ENCODE measurements around the gene SLC16A3. TPM values are rescaled to one million over a fixed set of nuclear protein-coding genes. Genes with fewer than 3 reads are reported as not detected.

The SLC16A3 gene
- total RNA-seq, 1 donor from 2014 or later = 13.0 TPM

- Histone ChIP-seq H3K36me3 (ENCODE audit: control insufficient read depth in 3 of 3, insufficient read depth in 3 of 3, low read length in 3 of 3) (no peaks in the 10 kb centered on the region), H3K27ac (ENCODE audit: low read depth, low read length) (peak overlapping the region; percentile 75), H3K9me3 (ENCODE audit: control insufficient read depth in 3 of 3, low read length in 3 of 3) (no peaks in the 10 kb centered on the region), H3K4me3 (ENCODE audit: low read length in 3 of 3) (no peak overlapping the region), H3K4me1 (ENCODE audit: control insufficient read depth in 3 of 3, insufficient read depth in 3 of 3, low read length in 3 of 3) (peaks cover 32 to 43% (median 41%) of the 10 kb centered on the region in 3 donors), H3K9ac (ENCODE audit: low read depth in 1 of 3, low read length in 3 of 3) (peak overlapping the region in 1 of 3 donors; percentile 64), H3K27me3 (ENCODE audit: control insufficient read depth in 3 of 3, insufficient read depth in 3 of 3, low read length in 3 of 3) (no peaks in the 10 kb centered on the region)
These were observed 12.9 kb upstream of the SLC16A3 start for GRCh38 chr17:82215972-82216300.

GRCh38 chr17:82216301-82217119 lies 12.3 kb upstream of the SLC16A3 start:
- H3K9ac ChIP-seq (ENCODE audit: low read depth in 1 of 3, low read length in 3 of 3) = peak overlapping the region in 2 of 3 donors; percentile 33 to 64
- peaks cover 32 to 41% (median 40%) of the 10 kb centered on the region in 3 donors for H3K4me1 ChIP-seq (ENCODE audit: control insufficient read depth in 3 of 3, insufficient read depth in 3 of 3, low read length in 3 of 3)
- H3K27me3 ChIP-seq (ENCODE audit: control insufficient read depth in 3 of 3, insufficient read depth in 3 of 3, low read length in 3 of 3) = no peaks in the 10 kb centered on the region
- H3K27ac ChIP-seq (ENCODE audit: low read depth, low read length) = peak overlapping the region; percentile 75
- H3K4me3 ChIP-seq (ENCODE audit: low read length in 3 of 3) = peak overlapping the region in 1 of 3 donors; percentile 20
- H3K36me3 ChIP-seq (ENCODE audit: control insufficient read depth in 3 of 3, insufficient read depth in 3 of 3, low read length in 3 of 3) = no peaks in the 10 kb centered on the region
- no peaks in the 10 kb centered on the region for H3K9me3 ChIP-seq (ENCODE audit: control insufficient read depth in 3 of 3, low read length in 3 of 3)

- Histone ChIP-seq H3K27me3 (ENCODE audit: control insufficient read depth in 3 of 3, insufficient read depth in 3 of 3, low read length in 3 of 3) (no peaks in the 10 kb centered on the region), H3K9ac (ENCODE audit: low read depth in 1 of 3, low read length in 3 of 3) (peak overlapping the region in 2 of 3 donors; percentile 33 to 64), H3K4me1 (ENCODE audit: control insufficient read depth in 3 of 3, insufficient read depth in 3 of 3, low read length in 3 of 3) (peaks cover 27 to 36% (median 35%) of the 10 kb centered on the region in 3 donors), H3K4me3 (ENCODE audit: low read length in 3 of 3) (peak overlapping the region in 1 of 3 donors; percentile 20), H3K9me3 (ENCODE audit: control insufficient read depth in 3 of 3, low read length in 3 of 3) (no peaks in the 10 kb centered on the region), H3K27ac (ENCODE audit: low read depth, low read length) (peak overlapping the region; percentile 75), H3K36me3 (ENCODE audit: control insufficient read depth in 3 of 3, insufficient read depth in 3 of 3, low read length in 3 of 3) (no peaks in the 10 kb centered on the region)
These were observed 11.7 kb upstream of the SLC16A3 start for GRCh38 chr17:82217120-82217529.

DNA sequence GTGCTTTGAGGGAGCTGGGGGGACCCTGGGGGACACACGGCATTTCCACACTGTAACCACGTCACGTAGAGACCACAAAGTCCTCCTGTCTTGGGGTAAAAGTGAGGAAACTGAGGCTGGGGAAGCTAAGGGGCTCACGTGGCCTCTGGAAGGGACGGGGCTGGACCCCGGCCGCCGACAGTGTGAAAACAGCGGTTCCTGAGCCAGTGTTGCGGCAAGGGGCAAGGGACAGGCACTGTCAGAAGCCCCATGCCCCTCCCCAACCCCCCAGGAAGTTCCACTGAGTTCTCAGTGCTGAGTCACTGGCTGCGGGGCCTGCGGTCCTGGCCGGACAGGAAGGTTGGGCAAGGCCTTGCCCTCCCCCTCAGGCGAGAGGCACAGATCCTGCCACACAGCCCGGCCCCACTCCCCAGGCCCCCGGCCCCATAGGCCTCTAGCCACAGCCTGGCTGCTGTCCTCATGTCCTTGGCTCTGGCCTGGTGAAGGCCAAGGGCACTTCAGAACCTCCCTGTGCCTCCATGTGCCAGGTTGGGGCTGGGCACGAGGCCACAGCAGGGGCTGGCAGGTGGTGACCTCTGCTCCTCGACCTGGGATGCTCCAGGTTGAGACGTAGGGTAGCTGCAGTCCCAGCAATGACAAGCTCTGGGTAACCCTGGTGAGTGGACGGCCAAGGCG lies 11.2 kb upstream of the SLC16A3 start:
- Histone ChIP-seq H3K4me1 (ENCODE audit: control insufficient read depth in 3 of 3, insufficient read depth in 3 of 3, low read length in 3 of 3) (peaks cover 27 to 36% (median 35%) of the 10 kb centered on the region in 3 donors), H3K9ac (ENCODE audit: low read depth in 1 of 3, low read length in 3 of 3) (no peak overlapping the region)

DNA sequence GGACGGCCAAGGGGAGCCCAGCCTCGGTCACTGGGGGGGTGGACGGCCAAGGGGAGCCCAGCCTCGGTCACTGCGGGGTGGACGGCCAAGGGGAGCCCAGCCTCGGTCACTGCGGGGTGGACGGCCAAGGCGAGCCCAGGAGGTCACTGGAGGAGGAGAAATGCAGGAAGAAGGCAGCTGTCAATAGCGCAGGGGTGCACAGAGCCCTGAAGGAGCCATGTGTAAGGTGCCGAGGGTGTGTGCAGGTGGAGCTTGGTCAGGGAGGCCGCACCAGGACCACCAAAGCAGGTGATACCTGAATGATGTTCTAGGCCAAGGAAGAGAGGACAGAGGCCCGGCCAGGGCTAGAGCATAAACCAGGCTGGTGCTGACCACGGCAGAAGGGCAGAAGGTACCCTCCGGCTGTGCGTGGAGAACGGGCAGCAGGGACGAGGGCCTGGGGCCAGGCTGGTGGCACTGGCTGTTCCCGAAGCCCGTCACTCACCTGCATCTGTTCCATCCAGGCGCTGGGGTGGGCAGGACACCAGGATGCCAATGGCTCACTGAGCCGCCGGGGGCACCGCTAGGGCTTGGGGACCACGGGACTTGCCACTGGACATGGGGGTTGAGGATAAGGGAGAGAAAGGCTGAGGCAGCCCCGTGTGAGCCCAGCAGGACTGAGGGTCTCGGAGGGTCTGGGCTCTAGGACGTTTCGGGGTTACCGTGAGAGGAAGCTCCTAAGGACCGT lies 10.3 kb upstream of the SLC16A3 start:
- H3K4me1 ChIP-seq (ENCODE audit: control insufficient read depth in 3 of 3, insufficient read depth in 3 of 3, low read length in 3 of 3) = peaks cover 24 to 31% (median 31%) of the 10 kb centered on the region in 3 donors
- no peaks in the 10 kb centered on the region for H3K27me3 ChIP-seq (ENCODE audit: control insufficient read depth in 3 of 3, insufficient read depth in 3 of 3, low read length in 3 of 3)
- H3K4me3 ChIP-seq (ENCODE audit: low read length in 3 of 3) = no peak overlapping the region
- H3K27ac ChIP-seq (ENCODE audit: low read depth, low read length) = no peak overlapping the region
- no peak overlapping the region for H3K9ac ChIP-seq (ENCODE audit: low read depth in 1 of 3, low read length in 3 of 3)
- H3K9me3 ChIP-seq (ENCODE audit: control insufficient read depth in 3 of 3, low read length in 3 of 3) = no peaks in the 10 kb centered on the region
- H3K36me3 ChIP-seq (ENCODE audit: control insufficient read depth in 3 of 3, insufficient read depth in 3 of 3, low read length in 3 of 3) = no peaks in the 10 kb centered on the region

More for the DNA sequence above, 11.2 kb upstream of the SLC16A3 start:
- Histone ChIP-seq H3K27ac (ENCODE audit: low read depth, low read length) (peak overlapping the region; percentile 75), H3K9me3 (ENCODE audit: control insufficient read depth in 3 of 3, low read length in 3 of 3) (no peaks in the 10 kb centered on the region), H3K36me3 (ENCODE audit: control insufficient read depth in 3 of 3, insufficient read depth in 3 of 3, low read length in 3 of 3) (no peaks in the 10 kb centered on the region), H3K27me3 (ENCODE audit: control insufficient read depth in 3 of 3, insufficient read depth in 3 of 3, low read length in 3 of 3) (no peaks in the 10 kb centered on the region), H3K4me3 (ENCODE audit: low read length in 3 of 3) (no peak overlapping the region)

DNA sequence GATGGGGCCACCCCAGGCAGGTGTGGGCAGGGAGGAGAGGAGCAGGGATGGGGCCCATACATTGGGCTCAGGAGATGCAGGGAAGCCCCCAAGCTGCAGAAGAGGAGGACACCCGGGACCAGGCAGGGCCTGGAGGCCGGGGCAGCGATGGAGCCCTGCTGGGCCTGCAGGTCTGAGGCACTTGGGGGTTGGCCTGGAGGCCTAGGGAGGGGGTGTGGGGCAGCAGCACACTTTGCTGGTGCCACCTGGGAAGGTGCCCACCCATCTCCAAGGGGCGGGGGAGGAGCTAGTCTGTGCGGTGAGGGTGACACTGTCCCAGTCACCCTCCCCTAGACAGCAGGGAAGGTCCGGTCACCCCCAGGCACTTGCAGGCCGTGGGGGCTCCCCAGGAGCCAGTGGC lies 9.8 kb upstream of the SLC16A3 start:
- Histone ChIP-seq H3K27me3 (ENCODE audit: control insufficient read depth in 3 of 3, insufficient read depth in 3 of 3, low read length in 3 of 3) (no peaks in the 10 kb centered on the region), H3K9me3 (ENCODE audit: control insufficient read depth in 3 of 3, low read length in 3 of 3) (no peaks in the 10 kb centered on the region), H3K4me3 (ENCODE audit: low read length in 3 of 3) (no peak overlapping the region), H3K36me3 (ENCODE audit: control insufficient read depth in 3 of 3, insufficient read depth in 3 of 3, low read length in 3 of 3) (no peaks in the 10 kb centered on the region), H3K4me1 (ENCODE audit: control insufficient read depth in 3 of 3, insufficient read depth in 3 of 3, low read length in 3 of 3) (peaks cover 22 to 28% (median 27%) of the 10 kb centered on the region in 3 donors), H3K9ac (ENCODE audit: low read depth in 1 of 3, low read length in 3 of 3) (no peak overlapping the region), H3K27ac (ENCODE audit: low read depth, low read length) (no peak overlapping the region)

DNA sequence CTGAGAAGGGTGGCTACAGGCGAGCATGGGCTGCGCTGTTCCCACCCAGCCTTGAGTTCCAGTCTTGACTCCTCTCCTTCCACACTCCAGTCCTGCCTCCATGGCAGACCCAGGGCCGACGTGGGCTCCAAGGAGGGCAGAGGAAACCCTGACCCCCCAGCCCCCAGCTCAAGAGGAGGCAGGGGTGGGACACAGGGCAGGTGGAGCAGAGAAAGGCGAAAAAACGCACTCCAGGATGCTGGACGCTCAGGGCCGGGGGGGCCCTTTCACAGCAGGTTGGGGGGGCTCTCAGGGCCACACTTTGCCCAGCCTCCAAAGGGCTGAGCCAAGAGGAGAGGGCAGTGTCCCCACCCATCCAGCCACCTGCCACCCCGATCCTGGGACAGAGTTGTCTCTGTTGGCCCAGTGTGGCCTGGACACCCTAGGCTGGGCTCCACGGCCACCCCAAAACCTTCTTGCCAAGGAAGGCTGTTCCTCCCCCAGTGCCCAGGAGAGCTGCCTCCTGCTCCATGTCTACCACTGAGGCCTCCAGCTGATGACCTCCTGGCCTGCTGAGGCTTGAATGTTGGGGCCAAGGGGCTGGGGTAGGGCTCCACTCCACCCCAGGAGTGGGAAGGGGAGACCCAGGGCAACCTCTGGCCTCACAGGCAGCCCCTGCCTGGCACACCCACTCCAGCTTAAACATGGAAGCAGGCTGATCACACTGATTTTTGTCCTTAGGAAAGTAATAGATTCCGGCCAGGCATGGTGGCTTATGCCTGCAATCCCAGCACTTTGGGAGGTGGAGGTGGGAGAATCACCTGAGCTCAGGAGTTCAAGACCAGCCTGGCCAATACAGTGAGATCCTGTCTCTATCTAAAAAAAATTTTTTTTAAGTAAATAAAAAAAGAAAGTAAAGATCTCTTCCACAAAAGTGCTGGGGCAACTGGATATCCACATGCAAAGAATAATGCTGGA lies 8.8 kb upstream of the SLC16A3 start:
- H3K27ac ChIP-seq (ENCODE audit: low read depth, low read length) = no peak overlapping the region
- no peaks in the 10 kb centered on the region for H3K27me3 ChIP-seq (ENCODE audit: control insufficient read depth in 3 of 3, insufficient read depth in 3 of 3, low read length in 3 of 3)

GRCh38 chr17:82221341-82221902 lies 7.4 kb upstream of the SLC16A3 start:
- H3K4me3 ChIP-seq (ENCODE audit: low read length in 3 of 3) = no peak overlapping the region
- no peak overlapping the region for H3K9ac ChIP-seq (ENCODE audit: low read depth in 1 of 3, low read length in 3 of 3)
- H3K27me3 ChIP-seq (ENCODE audit: control insufficient read depth in 3 of 3, insufficient read depth in 3 of 3, low read length in 3 of 3) = no peaks in the 10 kb centered on the region
- H3K4me1 ChIP-seq (ENCODE audit: control insufficient read depth in 3 of 3, insufficient read depth in 3 of 3, low read length in 3 of 3) = peaks cover 31 to 35% (median 34%) of the 10 kb centered on the region in 3 donors
- no peaks in the 10 kb centered on the region for H3K9me3 ChIP-seq (ENCODE audit: control insufficient read depth in 3 of 3, low read length in 3 of 3)
- H3K27ac ChIP-seq (ENCODE audit: low read depth, low read length) = no peak overlapping the region
- H3K36me3 ChIP-seq (ENCODE audit: control insufficient read depth in 3 of 3, insufficient read depth in 3 of 3, low read length in 3 of 3) = no peaks in the 10 kb centered on the region

More for the DNA sequence above, 8.8 kb upstream of the SLC16A3 start:
- H3K4me3 ChIP-seq (ENCODE audit: low read length in 3 of 3) = no peak overlapping the region
- peaks cover 26 to 32% (median 28%) of the 10 kb centered on the region in 3 donors for H3K4me1 ChIP-seq (ENCODE audit: control insufficient read depth in 3 of 3, insufficient read depth in 3 of 3, low read length in 3 of 3)
- no peaks in the 10 kb centered on the region for H3K36me3 ChIP-seq (ENCODE audit: control insufficient read depth in 3 of 3, insufficient read depth in 3 of 3, low read length in 3 of 3)
- no peak overlapping the region for H3K9ac ChIP-seq (ENCODE audit: low read depth in 1 of 3, low read length in 3 of 3)
- no peaks in the 10 kb centered on the region for H3K9me3 ChIP-seq (ENCODE audit: control insufficient read depth in 3 of 3, low read length in 3 of 3)

DNA sequence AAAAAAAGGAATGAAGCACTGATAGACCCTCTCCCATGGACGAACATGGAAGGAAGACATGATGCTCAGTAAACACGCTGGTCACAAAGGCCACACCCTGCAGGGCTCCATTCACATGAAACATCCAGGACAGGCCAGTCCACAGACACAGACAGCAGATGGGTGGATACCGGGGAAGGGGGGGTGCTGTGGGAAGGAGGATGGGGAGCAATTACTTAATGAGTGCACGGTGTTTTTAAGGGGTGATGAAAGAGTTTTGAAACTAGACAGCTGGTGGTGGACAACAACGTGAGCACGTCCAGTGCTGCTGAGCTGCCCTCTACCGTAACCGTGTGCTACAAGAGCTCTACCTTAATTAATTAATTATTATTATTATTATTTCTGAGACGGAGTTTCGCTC lies 6.0 kb upstream of the SLC16A3 start:
- no peak overlapping the region for H3K9ac ChIP-seq (ENCODE audit: low read depth in 1 of 3, low read length in 3 of 3)
- no peak overlapping the region for H3K27ac ChIP-seq (ENCODE audit: low read depth, low read length)
- H3K9me3 ChIP-seq (ENCODE audit: control insufficient read depth in 3 of 3, low read length in 3 of 3) = no peaks in the 10 kb centered on the region
- H3K4me3 ChIP-seq (ENCODE audit: low read length in 3 of 3) = no peak overlapping the region
- H3K4me1 ChIP-seq (ENCODE audit: control insufficient read depth in 3 of 3, insufficient read depth in 3 of 3, low read length in 3 of 3) = peaks cover 19 to 30% (median 25%) of the 10 kb centered on the region in 3 donors
- no peaks in the 10 kb centered on the region for H3K27me3 ChIP-seq (ENCODE audit: control insufficient read depth in 3 of 3, insufficient read depth in 3 of 3, low read length in 3 of 3)
- no peaks in the 10 kb centered on the region for H3K36me3 ChIP-seq (ENCODE audit: control insufficient read depth in 3 of 3, insufficient read depth in 3 of 3, low read length in 3 of 3)

Measured in skeletal muscle tissue (tissue), 4 donors.